Muscle layer of colon (tissue), 2 donors: ENCODE results near the gene SCARB2.

Source experiments
- H3K27ac ChIP-seq: one replicate; pipeline ENCODE4 v1.7.0; 2013; ENCODE audit warnings: low read depth, mild to moderate bottlenecking, low read length, moderate library complexity
- H3K27me3 ChIP-seq, 2 donors: one replicate each; pipeline ENCODE4 v1.7.0; 2013; ENCODE audit warnings: low read length in 2 of 2, mild to moderate bottlenecking in 2 of 2; ENCODE audit not compliant: insufficient read depth in 2 of 2, control insufficient read depth in 1 of 2
- H3K36me3 ChIP-seq: one replicate; pipeline ENCODE4 v1.7.0; 2013; ENCODE audit warnings: mild to moderate bottlenecking, low read length; ENCODE audit not compliant: insufficient read depth
- H3K4me1 ChIP-seq: one replicate; pipeline ENCODE4 v1.7.0; 2013; ENCODE audit warnings: mild to moderate bottlenecking, low read length; ENCODE audit not compliant: insufficient read depth
- H3K4me3 ChIP-seq, 2 donors: one replicate each; pipeline ENCODE4 v1.7.0; 2013; ENCODE audit warnings: low read length in 2 of 2, low read depth in 1 of 2, mild to moderate bottlenecking in 1 of 2, moderate library complexity in 1 of 2
- H3K9ac ChIP-seq: one replicate; pipeline ENCODE4 v1.7.0; 2013; ENCODE audit warnings: low read length
- H3K9me3 ChIP-seq: one replicate; pipeline ENCODE4 v1.7.0; 2013; ENCODE audit warnings: mild to moderate bottlenecking, low read length
- donor health status: abdominal sarcoma.
- donor health status: Adenocarcinoma of cecum.

Gene SCARB2

DNA sequence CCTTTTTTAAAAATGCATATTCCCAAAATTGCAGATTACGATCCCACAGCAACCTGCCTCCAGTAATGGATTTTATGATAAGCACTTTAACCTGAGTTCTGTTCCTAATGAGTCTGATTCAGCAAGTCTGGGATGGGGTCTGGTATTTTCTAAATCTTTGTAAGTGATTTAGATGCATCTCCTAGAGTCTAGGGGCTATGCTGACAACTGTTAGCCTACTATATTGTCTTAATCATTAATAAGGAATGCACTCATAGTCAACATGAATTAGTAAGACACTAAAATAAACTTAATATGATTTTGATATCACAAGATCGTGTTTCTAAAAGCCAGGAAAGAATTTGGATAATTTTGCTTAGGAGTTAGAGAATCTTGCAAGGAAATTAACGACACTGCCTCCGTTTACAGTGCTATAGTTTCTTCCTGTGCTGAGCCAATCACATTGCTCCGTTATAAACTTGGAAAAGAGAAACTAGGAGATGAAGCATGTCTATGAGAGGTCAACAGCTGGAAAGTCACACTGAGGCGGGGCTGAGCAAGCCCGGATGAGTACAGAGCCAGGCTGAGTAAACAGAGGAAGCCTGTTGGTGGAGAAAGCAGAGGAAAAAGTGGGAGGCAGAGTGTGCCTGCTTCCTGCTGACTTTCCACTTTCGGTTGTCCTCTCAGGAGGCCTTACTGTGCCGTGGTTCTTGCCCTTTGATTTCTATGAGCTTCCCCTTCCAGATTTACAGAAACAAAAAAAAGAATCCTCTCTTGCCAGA, 5.4 kb downstream of the SCARB2 start:
- peak overlapping the region in 1 of 2 donors; percentile 37 for H3K4me3 ChIP-seq
- H3K4me1 ChIP-seq, result peaks cover 85% of the 10 kb centered on the region
- H3K27ac ChIP-seq, result peak overlapping the region; percentile 88

DNA sequence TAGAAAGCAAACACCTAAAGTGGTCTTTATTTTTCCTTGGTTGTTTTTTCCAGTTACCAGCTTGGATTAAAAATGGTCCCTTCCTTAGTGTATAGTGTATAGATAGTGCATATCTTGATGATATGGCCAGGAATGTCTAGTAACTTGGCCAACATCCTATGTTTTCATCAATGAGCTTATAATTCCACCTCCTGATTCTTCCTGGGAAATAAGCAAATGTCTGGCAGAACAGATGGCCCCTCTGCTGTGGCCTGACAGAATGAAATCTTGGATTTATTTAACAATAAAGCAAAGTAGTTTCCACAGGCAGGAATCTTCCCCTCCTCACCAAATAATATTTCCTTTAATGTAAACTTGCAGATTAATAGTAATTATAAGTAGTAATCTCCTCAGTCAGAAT, 6.1 kb downstream of the SCARB2 start:
- Histone ChIP-seq H3K36me3 (no peaks in the 10 kb centered on the region), H3K4me3 (no peak overlapping the region), H3K9ac (no peak overlapping the region), H3K4me1 (peaks cover 87% of the 10 kb centered on the region), H3K27ac (peak overlapping the region; percentile 88), H3K27me3 (no peaks in the 10 kb centered on the region), H3K9me3 (no peaks in the 10 kb centered on the region)

More for the DNA sequence above, 5.4 kb downstream of the SCARB2 start:
- Histone ChIP-seq H3K9me3 (no peaks in the 10 kb centered on the region), H3K36me3 (no peaks in the 10 kb centered on the region), H3K9ac (peak overlapping the region; percentile 35), H3K27me3 (no peaks in the 10 kb centered on the region)

DNA sequence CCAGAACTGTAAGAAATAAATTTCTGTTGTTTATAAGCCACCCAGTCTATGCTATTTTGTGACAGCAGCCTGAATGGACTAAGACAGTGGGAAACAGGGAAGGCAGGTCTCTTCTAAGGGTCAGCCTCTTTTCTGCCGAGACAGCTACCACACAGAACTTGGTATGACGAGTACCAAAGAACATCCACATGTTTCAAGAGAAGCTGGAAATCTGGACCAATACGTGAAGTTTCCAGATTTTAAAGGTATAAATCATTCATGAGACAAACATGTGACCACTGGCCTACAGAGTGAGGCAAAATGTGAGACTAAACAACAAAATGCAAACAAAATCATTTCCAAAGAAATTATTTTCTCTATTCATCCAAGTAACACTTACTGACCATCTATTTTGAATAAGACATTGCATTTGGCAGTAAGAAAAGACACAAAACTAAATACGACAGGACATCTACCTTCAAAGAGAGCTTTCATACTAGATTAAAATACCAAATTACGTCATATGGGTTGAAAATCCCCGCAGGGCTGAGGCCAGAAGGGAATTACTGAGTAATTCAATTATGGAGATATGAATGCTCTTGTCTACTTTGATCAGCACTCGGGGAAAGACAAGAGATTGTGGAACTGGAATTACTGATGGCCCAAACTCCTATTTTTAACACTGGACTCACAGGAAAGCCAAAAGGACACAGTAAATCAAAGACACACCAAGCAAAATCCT, 7.2 kb downstream of the SCARB2 start:
- no peaks in the 10 kb centered on the region for H3K9me3 ChIP-seq
- H3K36me3 ChIP-seq, result no peaks in the 10 kb centered on the region
- no peaks in the 10 kb centered on the region for H3K27me3 ChIP-seq
- H3K4me3 ChIP-seq, result no peak overlapping the region
- no peak overlapping the region for H3K9ac ChIP-seq
- no peak overlapping the region for H3K27ac ChIP-seq
- H3K4me1 ChIP-seq, result peaks cover 79% of the 10 kb centered on the region

- Histone ChIP-seq H3K27me3 (no peaks in the 10 kb centered on the region), H3K9ac (no peak overlapping the region), H3K36me3 (no peaks in the 10 kb centered on the region), H3K9me3 (no peaks in the 10 kb centered on the region), H3K27ac (no peak overlapping the region), H3K4me1 (peaks cover 79% of the 10 kb centered on the region), H3K4me3 (peak overlapping the region in 1 of 2 donors; percentile 2)
Observed at GRCh38 chr4:76205476-76205875, 8.1 kb downstream of the SCARB2 start.

DNA sequence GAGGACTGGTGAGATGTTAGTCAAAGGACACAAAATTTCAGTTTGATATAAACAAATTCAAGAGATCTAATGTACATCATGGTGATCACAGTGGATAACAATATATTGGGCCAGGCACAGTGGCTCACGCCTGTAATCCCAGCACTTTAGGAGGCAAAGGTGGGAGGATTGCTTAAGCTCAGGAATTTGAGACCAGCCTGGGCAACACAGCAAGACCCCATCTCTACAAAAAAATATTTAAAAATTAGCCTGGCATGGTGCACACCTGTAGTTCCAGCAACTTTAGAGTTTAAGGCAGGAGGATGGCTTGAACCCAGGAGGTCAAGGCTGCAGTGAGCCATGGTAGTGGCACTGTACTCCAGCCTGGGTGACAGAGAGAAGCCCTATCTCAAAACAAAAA, 8.7 kb downstream of the SCARB2 start:
- Histone ChIP-seq H3K27me3 (no peaks in the 10 kb centered on the region), H3K4me1 (peaks cover 79% of the 10 kb centered on the region), H3K9me3 (no peaks in the 10 kb centered on the region), H3K4me3 (no peak overlapping the region), H3K36me3 (no peaks in the 10 kb centered on the region), H3K27ac (no peak overlapping the region), H3K9ac (no peak overlapping the region)

- H3K27me3 ChIP-seq, result no peaks in the 10 kb centered on the region
- H3K27ac ChIP-seq, result no peak overlapping the region
- H3K9me3 ChIP-seq, result no peaks in the 10 kb centered on the region
- H3K4me3 ChIP-seq, result peak overlapping the region in 1 of 2 donors; percentile 0
- H3K9ac ChIP-seq, result no peak overlapping the region
- H3K4me1 ChIP-seq, result peaks cover 82% of the 10 kb centered on the region
- no peaks in the 10 kb centered on the region for H3K36me3 ChIP-seq
Observed at GRCh38 chr4:76203541-76203940, 10.1 kb downstream of the SCARB2 start.

- Histone ChIP-seq H3K4me3 (no peak overlapping the region), H3K4me1 (peaks cover 83% of the 10 kb centered on the region), H3K27ac (no peak overlapping the region), H3K27me3 (no peaks in the 10 kb centered on the region), H3K9ac (no peak overlapping the region), H3K36me3 (peaks cover 3% of the 10 kb centered on the region), H3K9me3 (no peaks in the 10 kb centered on the region)
Observed at GRCh38 chr4:76201276-76201675, 12.3 kb downstream of the SCARB2 start.

- H3K4me1 ChIP-seq, result peaks cover 79% of the 10 kb centered on the region
- H3K9ac ChIP-seq, result no peak overlapping the region
- no peaks in the 10 kb centered on the region for H3K27me3 ChIP-seq
- peak overlapping the region; percentile 61 for H3K27ac ChIP-seq
- H3K36me3 ChIP-seq, result peaks cover 3% of the 10 kb centered on the region
- no peaks in the 10 kb centered on the region for H3K9me3 ChIP-seq
- no peak overlapping the region for H3K4me3 ChIP-seq
Observed at GRCh38 chr4:76200771-76201231, 12.8 kb downstream of the SCARB2 start.

- Histone ChIP-seq H3K4me1 (peaks cover 77% of the 10 kb centered on the region), H3K9me3 (no peaks in the 10 kb centered on the region), H3K4me3 (no peak overlapping the region), H3K36me3 (peaks cover 5% of the 10 kb centered on the region), H3K27me3 (no peaks in the 10 kb centered on the region), H3K27ac (peak overlapping the region; percentile 79), H3K9ac (peak overlapping the region; percentile 12)
Observed at GRCh38 chr4:76199664-76200211, 13.9 kb downstream of the SCARB2 start.

- H3K4me3 ChIP-seq, result peak overlapping the region in 1 of 2 donors; percentile 20
Observed at GRCh38 chr4:76198411-76199237, 15.0 kb downstream of the SCARB2 start.

DNA sequence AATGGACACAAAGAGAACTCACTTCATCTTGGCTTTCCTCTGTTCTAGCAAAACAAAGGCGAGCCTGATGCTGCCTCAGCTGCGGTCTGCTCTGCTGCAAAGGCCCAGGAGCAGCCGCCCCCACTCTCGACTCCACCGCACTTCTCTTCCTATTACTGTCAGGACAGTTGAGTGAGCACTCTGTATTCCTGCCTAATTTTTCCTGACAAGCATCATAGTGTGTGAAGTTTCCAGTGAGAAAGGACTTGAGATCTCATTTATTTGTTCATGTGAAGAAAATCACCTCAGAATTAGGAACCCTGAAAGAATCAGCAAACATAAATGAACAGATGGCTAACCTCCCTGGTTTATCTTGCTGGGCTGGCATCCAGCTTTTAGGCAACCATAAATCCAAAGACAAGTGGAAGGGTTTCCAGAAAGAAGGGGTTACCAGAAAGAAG, 15.6 kb downstream of the SCARB2 start:
- peaks cover 22% of the 10 kb centered on the region for H3K36me3 ChIP-seq
- peaks cover 60% of the 10 kb centered on the region for H3K4me1 ChIP-seq
- peak overlapping the region in 1 of 2 donors; percentile 20 for H3K4me3 ChIP-seq
- peak overlapping the region; percentile 79 for H3K27ac ChIP-seq
- H3K9me3 ChIP-seq, result no peaks in the 10 kb centered on the region
- H3K9ac ChIP-seq, result peak overlapping the region; percentile 28
- H3K27me3 ChIP-seq, result no peaks in the 10 kb centered on the region

More at GRCh38 chr4:76198411-76199237, 15.0 kb downstream of the SCARB2 start:
- H3K4me1 ChIP-seq, result peaks cover 66% of the 10 kb centered on the region
- H3K9me3 ChIP-seq, result no peaks in the 10 kb centered on the region
- peak overlapping the region; percentile 28 for H3K9ac ChIP-seq
- peaks cover 16% of the 10 kb centered on the region for H3K36me3 ChIP-seq
- peak overlapping the region; percentile 79 for H3K27ac ChIP-seq
- no peaks in the 10 kb centered on the region for H3K27me3 ChIP-seq
